SU-DHL-6 (cell line): ENCODE data around the gene IMPDH1.

Experiments
- H2AFZ ChIP-seq: fragments of 200-600 bp; sonication (generic); 2 replicates; pipeline ENCODE4 v1.6.1; 2014; ENCODE audit warnings: low read depth, mild to moderate bottlenecking, moderate library complexity, mixed read lengths, antibody characterized with exemption, low read length; ENCODE audit not compliant: severe bottlenecking
- H3F3A ChIP-seq: fragments of 200-600 bp; shearing (Covaris generic); 2 replicates; pipeline ENCODE4 v1.6.0; 2016; ENCODE audit warnings: antibody characterized with exemption, mild to moderate bottlenecking; ENCODE audit not compliant: insufficient read depth
- H3K27ac ChIP-seq: fragments of 200-600 bp; sonication (generic); 2 replicates; pipeline ENCODE4 v1.5.1; 2016; ENCODE audit warnings: low read depth, mild to moderate bottlenecking, low read length, moderate library complexity, mixed read lengths
- H3K27me3 ChIP-seq: fragments of 200-600 bp; sonication (generic), shearing (Covaris generic); 2 replicates; pipeline ENCODE4 v1.6.0; 2014; ENCODE audit warnings: mild to moderate bottlenecking, low read length
- H3K36me3 ChIP-seq: fragments of 200-600 bp; sonication (generic); 2 replicates; pipeline ENCODE4 v1.6.1; 2014; ENCODE audit warnings: mild to moderate bottlenecking, low read length, mixed read lengths
- H3K4me2 ChIP-seq: fragments of 300-600, 200-600 bp; shearing (Covaris generic), sonication (generic); 2 replicates; pipeline ENCODE4 v1.6.0; 2014; ENCODE audit warnings: low read length, low read depth, mild to moderate bottlenecking; ENCODE audit not compliant: poor library complexity, severe bottlenecking
- H3K4me3 ChIP-seq: fragments of 200-600 bp; sonication (generic); 2 replicates; pipeline ENCODE4 v1.5.1; 2014; ENCODE audit warnings: antibody characterized with exemption, low read length, mild to moderate bottlenecking, mixed read lengths; ENCODE audit not compliant: insufficient read depth, poor library complexity, severe bottlenecking
- H3K79me2 ChIP-seq: fragments of 200-600 bp; sonication (generic); 2 replicates; pipeline ENCODE4 v1.6.1; 2014; ENCODE audit warnings: mild to moderate bottlenecking, low read length, moderate library complexity; ENCODE audit not compliant: insufficient read depth
- H3K9ac ChIP-seq: fragments of 200-600 bp; sonication (generic); 2 replicates; pipeline ENCODE4 v1.7.0; 2014; ENCODE audit warnings: mild to moderate bottlenecking, low read length
- H3K9me2 ChIP-seq: fragments of 200-600 bp; sonication (generic); replicated peaks from 2 replicates; pipeline ENCODE4 v1.6.1; 2014; ENCODE audit warnings: low read length; ENCODE audit not compliant: insufficient read depth
- H3K9me3 ChIP-seq: fragments of 200-600 bp; sonication (generic); 2 replicates; pipeline ENCODE4 v1.6.1; 2014; ENCODE audit warnings: low read length, mixed read lengths; ENCODE audit not compliant: insufficient read depth
- H4K20me1 ChIP-seq: fragments of 200-600 bp; sonication (generic); 2 replicates; pipeline ENCODE4 v1.6.1; 2014; ENCODE audit warnings: low read depth, mild to moderate bottlenecking, antibody characterized with exemption, low read length, moderate library complexity, mixed read lengths
- CTCF ChIP-seq: fragments of 200-600 bp; sonication (generic); IDR thresholded peaks from one replicate; pipeline ENCODE4 v1.5.1; 2017; ENCODE audit warnings: antibody characterized with exemption, mild to moderate bottlenecking, low read length, moderate library complexity; ENCODE audit not compliant: insufficient read depth, poor library complexity, severe bottlenecking
- EZH2phosphoT487 ChIP-seq: fragments of 200-600 bp; sonication (generic), shearing (Covaris generic); conservative IDR thresholded peaks from 2 replicates; pipeline ENCODE4 v1.6.1; 2018; ENCODE audit warnings: mild to moderate bottlenecking, antibody characterized with exemption, low read length, moderate library complexity, mixed read lengths

The IMPDH1 gene

GRCh38 chr7:128446306-128446705 is 36.5 kb upstream of the IMPDH1 start:
- no peaks in the 10 kb centered on the region for H3K9me2 ChIP-seq
- H3K4me2 ChIP-seq, result no peak overlapping the region
- H3K79me2 ChIP-seq, result no peaks in the 10 kb centered on the region
- no peak for TF ChIP-seq EZH2phosphoT487
- TF ChIP-seq CTCF, result no peak
- no peaks in the 10 kb centered on the region for H3F3A ChIP-seq
- no peak overlapping the region for H2AFZ ChIP-seq
- no peaks in the 10 kb centered on the region for H3K27me3 ChIP-seq
- H4K20me1 ChIP-seq, result no peaks in the 10 kb centered on the region
- no peaks in the 10 kb centered on the region for H3K36me3 ChIP-seq
- H3K27ac ChIP-seq, result no peak overlapping the region
- no peak overlapping the region for H3K4me3 ChIP-seq
- H3K9ac ChIP-seq, result no peak overlapping the region
- no peaks in the 10 kb centered on the region for H3K9me3 ChIP-seq

GRCh38 chr7:128443831-128444600 is 34.2 kb upstream of the IMPDH1 start:
- no peak overlapping the region for H2AFZ ChIP-seq
- TF ChIP-seq EZH2phosphoT487 (no peak), CTCF (no peak)
- no peaks in the 10 kb centered on the region for H3F3A ChIP-seq
- no peaks in the 10 kb centered on the region for H3K9me3 ChIP-seq
- H3K36me3 ChIP-seq, result no peaks in the 10 kb centered on the region
- H3K4me3 ChIP-seq, result no peak overlapping the region
- H3K79me2 ChIP-seq, result no peaks in the 10 kb centered on the region
- H3K27me3 ChIP-seq, result no peaks in the 10 kb centered on the region
- no peak overlapping the region for H3K4me2 ChIP-seq
- no peaks in the 10 kb centered on the region for H4K20me1 ChIP-seq
- H3K27ac ChIP-seq, result no peak overlapping the region
- H3K9me2 ChIP-seq, result no peaks in the 10 kb centered on the region
- no peak overlapping the region for H3K9ac ChIP-seq

- Histone ChIP-seq H3K4me2 (no peak overlapping the region), H4K20me1 (no peaks in the 10 kb centered on the region), H3K36me3 (no peaks in the 10 kb centered on the region), H3K9ac (no peak overlapping the region), H3F3A (no peaks in the 10 kb centered on the region), H3K9me2 (no peaks in the 10 kb centered on the region), H3K9me3 (no peaks in the 10 kb centered on the region), H2AFZ (no peak overlapping the region), H3K27me3 (no peaks in the 10 kb centered on the region), H3K27ac (no peak overlapping the region), H3K79me2 (no peaks in the 10 kb centered on the region), H3K4me3 (no peak overlapping the region)
- no peak for TF ChIP-seq CTCF
- TF ChIP-seq EZH2phosphoT487, result no peak
Measured at GRCh38 chr7:128442356-128442755, 32.6 kb upstream of the IMPDH1 start.
